HG02588 (cell line): ENCODE results near the gene UGT1A4.

ENCODE experiments used
- ATAC-seq: cut with Tn5 transposase; IDR thresholded peaks from one replicate; pipeline ENCODE4 v1.9.1; 2021; ENCODE audit warnings: mild to moderate bottlenecking, moderate library complexity; ENCODE audit not compliant: unreplicated experiment

UGT1A4 gene

DNA sequence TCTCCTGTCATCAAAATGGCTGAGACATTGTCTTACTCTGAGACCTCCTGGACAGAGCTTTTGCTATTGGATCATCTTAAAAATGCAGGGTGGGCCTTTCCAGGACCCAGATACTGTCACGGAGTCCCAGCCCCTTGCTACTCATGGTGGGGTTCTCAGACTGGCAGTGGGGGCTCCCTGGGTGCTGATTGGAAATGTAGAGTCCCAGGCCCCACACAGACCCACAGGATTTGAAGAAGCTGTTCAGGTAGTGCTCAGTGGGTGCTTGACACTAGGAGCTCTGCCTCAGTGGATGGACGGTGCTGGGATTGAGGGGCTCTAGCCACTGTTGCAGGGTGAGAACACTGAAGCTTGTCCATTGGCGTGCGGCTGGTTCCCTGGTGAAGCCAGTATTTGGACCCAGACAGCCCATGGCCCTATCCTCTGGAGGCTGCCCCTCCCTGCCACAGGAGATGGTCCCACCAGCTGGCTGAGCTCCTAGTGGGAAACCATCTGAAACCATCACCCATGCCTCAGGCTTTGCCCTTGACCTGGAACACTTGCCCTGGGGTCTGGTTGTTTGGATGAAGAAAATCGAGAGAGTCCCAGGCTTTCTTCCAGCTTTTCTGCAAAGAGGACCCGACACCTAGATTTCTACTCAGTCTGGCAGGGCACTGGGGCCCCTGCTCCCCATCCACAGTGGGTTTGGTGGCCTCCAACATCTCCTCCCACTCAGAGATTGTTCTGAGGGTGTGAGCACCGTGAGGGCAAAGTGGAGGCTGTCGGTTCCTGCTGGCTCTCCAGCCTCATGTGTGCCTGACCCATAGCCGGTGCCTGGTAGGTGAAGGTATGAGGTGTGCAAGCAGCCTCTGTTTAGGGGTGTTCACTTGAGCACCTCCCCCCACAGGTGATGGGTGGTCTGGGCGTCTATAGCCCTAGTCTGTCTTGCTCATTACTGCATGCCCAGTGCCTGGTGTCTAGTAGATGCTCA, 89.7 kb downstream of the UGT1A4 start:
- no peak for ATAC-seq

DNA sequence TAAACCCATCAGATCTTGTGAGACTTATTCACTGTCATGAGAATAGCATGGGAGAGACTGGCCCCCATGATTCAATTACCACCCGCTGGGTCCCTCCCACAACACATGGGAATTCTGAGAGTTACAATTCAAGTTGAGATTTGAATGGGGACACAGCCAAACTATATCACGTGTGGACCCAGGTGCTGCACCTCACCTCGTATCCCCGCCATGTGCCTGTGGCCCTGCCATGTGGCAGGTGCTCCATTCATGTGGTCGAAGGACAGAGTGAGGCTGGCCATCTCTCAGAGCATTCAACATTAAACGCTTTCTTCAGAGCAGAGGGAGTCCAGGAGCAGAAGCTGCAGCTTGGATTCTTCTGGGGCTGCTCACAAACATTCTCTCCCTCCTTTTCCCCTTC, 91.8 kb downstream of the UGT1A4 start:
- ATAC-seq: no peak

DNA sequence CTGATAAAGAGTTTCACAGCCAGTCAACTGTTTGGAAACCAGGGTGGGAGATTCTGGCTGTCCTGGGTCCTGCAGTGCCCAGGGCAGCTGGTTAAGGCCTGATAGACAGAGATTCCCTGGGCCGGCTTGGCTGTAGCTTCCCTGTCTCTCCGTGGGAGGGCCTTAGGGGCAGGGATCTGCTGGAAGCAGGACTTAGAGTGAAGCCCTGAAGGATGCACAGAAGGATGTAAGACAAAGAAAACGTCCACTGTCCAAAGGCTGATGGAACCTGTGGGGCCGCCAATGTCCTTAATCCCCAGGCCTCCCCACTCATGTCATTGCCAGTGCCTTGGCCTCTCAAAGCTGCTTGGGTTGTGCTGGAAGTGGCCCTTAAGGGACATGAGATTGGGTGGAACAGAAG, 92.6 kb downstream of the UGT1A4 start:
- no peak for ATAC-seq

DNA sequence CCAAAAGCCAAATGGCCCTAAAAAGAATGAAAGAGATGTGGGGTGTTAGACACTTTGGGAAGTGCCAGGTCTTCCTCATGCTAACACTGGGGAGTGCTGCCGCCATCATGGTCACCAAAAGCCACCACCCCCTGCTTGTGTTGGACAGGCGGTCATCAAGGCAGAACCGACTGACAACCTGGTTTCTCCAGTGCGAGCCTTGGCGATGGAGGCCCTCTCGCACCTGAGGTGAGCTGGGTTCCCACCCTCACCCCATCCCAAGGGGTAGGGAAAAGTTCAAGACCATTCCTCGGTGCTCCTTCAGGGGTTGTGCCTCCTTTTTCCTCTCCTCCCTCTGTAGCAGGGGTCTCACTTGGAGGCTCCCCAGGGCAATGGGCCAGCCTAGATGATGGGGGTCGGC, 93.2 kb downstream of the UGT1A4 start:
- no peak for ATAC-seq

DNA sequence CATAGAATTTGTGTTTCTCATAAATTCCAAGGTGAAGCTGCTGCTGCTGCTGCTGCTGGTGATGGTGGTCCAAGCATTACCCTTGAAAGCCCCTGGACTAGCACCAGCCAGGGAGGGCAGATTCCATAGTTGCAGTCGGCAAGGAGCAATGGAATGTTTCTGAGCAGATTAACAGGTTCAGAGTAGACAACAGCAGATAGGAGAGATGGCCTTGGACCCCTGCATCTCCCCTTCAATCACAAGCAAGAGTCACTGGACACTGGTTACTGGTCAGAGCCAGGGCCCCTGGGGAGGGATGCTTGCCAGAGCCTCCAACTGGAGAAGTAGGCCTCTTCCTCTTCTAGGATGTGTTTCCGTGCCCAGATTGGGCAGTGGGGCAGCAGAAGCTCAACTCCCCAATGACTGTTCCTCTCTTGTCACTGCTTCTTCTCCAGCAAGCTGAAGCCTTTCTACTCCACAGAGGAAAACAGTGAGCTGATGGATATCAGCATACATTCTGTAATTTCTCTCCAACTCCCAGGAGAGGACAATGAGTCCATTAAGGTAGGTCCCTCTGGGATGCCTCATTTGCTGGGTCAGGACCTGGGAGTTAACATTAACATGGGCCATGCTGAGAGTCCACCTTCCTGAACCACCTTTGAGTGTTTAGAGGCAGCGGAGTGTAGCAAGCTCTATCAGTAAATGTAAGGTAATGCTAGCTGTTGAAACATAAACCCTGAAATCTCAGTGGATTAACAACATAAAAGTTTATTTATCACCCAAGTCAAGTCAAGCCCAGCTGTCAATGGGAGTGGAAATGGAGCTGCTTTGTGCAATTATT, 94.9 kb downstream of the UGT1A4 start:
- ATAC-seq: no peak

DNA sequence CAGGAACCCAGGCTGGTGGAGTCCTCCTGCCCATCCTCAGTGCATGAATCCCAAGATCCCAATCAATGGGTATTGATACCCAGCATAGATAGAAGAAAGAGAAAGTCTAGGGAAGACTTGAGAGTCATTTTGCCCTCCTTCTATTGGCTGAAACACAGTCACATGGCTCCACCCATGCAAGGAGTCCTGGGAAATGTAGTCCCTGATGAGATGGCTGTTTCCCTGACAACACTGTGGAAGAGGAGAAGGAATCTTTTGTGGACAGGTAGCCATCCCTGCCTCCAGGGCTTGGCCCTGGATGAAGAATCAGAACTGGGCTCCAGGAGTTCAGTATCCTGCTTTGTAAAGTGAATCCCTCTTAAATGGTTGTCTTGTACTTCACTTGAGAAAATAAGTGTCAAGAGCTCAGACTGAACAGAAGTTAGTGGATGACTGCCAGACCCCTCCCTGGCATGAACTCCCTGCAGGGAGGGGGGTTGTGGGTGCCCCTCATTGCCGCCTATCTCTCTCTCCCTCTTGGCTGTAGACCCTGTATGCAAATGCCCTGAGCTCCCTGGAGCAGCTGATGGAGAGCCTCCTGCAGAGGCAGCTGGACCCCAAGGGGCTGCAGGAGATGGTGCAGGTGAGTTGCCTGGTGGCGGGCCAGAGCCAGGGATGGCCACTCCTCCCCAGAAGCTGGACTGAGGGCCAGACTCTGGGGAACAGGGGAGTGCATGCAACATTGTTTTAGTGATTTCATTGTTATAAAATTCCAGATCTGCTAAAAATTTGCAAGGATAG, 95.7 kb downstream of the UGT1A4 start:
- ATAC-seq: no peak

DNA sequence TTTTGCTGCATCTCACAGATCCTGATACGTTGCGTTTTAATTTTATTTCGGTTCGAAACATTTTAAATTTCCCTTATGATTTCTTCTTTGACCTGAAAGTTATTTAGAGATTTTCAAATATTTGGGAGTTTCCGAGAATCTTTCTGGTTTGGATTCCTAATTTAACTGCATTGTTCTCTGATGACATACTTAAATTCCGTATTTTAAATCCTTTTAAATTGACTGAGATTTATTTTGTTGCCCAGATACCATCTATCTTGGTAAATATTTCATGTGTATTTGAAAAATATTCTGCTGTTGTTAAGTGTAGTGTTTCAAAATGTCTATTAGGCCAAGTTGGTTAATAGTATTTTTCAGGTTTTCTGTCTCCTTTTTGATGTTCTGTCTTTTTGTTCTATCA, 97.3 kb downstream of the UGT1A4 start:
- ATAC-seq: no peak

DNA sequence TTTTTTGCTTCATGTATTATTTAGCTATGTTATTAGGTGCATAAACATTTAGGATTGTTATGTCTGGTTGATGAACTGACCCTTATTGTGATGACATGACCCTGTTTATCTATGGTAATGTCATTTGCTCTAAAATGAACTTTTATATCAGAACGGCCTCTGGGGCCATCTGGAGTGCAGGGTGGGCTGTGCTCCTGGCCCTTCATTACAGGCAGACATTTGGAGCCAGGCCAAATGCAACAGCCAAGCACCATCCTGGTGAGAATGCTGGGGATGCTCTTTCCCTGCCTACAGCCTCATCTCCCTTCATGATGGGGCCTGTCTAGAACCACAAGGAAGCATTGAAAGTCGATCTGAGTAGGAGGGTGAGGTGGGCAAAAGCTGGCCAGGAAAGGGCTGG, 97.8 kb downstream of the UGT1A4 start:
- no peak for ATAC-seq

DNA sequence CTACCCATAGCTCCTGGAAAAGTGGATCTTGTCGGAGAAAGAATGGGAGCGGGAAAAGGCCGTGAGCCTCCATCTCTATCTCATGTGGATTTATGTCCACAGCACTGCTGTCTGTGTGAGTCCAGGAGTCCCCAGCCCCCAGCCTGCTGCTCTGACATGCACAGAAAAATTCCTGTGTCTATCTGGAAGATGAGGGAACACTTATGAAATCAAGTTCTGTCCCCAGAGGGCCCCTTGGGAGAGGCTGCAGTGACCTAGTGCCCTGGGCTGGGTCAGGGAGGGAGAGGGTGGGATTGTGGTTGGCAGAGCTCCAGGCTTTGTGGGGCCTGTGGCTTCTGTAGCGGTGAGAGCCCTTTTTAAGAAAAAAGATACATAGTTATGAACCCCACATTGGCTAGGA, 98.2 kb downstream of the UGT1A4 start:
- no peak for ATAC-seq

DNA sequence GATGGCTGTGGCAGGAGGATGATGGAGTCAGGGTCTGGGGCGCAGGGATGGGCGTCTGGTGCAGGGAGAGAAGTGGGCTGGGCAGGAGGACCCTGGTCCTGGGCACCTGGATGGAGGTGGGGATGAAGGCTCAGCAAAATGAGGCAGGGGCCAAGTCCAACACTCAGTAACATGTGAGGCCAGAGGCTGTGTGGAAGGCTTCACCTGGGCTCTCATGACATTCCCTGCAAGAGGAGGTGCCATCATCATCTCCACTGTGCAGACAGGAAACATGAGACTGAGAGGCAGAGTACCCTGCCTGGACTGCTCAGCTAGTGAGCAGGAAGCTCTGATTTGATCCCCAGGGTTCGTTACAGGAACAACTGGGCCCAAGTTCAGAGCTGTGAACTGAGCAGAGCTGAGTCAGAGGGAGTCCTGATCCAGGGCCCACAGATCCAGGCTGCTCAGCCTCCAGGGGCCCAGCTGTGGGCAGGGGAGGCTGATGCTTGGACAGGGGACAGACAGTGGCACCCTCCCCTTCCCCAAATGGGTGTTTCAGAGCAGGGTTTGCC, 98.9 kb downstream of the UGT1A4 start:
- no peak for ATAC-seq

DNA sequence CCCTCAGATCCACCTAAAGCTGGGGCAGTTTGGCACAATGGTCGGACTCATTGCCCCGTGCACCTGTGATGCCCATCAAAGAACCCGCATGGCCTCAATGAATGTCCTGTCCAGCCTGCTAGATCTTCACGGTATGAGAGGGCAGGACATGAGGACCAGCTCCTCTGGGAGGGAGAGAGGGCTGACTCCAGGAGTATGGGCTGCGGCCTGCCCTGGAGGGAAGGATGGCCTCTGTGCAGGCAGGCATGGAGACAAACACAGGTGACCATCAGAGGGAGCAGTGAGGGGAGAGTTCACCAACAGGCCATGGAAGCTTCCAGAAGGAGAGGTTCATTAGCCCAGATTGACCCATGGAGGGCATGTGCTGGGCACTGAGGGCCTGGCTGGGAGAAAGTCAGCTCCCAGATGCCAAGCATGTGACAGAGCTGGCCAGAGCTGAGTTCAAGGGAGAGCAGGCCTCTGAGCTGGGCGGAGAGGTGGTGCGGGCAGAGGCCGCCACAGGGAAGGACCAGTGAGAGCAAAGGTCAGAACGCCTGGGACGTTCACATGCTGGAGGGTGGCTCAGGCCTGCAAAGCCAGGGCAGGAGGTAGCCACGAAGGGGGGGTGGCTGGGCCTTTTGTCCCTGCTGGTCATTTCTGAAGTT, 99.6 kb downstream of the UGT1A4 start:
- ATAC-seq: no peak

DNA sequence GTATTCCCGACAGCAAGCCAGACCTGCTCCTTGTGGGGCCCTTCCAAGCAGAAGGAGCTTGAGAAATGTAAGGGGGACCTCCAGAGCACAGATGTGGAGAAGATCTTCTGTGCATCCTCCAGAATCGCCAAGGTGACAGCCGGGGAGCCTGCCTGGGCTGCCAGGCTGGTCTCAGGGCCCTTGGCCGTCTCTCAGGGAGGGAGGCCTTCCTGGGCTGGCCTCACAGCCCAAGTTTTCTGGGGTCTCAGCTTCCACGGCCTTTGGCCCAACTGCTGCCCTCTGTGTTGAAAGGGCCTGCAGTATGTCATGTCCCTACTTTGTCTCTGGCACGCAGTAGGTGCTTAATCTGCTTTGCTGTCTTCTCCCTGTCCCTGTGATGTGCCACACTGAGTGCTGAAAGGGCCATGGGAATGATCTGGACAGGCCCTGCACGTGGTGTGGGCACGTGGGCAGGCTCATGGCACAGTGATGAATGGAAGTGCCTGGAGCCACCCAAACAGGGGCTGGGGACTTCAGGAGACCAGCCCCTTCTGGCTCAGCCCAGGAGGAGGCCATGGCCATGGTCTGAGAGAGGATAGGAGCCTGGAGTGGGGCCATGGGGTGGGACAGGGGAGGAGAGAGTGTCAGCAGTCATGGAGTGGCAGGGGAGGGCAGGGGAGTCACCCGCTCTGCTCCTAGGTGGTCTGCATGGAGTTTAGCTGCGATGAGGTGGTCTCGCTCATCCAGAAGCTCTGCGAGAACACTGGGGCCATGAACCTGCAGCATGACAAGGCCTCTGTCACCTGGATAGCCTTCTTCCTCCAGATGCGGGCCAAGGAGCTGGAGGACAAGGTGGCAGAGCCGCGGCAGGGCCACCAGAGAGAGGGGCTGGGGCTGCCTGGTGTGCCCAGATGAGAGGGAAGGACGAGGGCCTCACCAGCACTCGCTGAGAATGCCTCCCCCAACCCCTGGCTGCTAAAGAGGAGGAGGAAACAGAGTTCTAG, 100.4 kb downstream of the UGT1A4 start:
- ATAC-seq: no peak

DNA sequence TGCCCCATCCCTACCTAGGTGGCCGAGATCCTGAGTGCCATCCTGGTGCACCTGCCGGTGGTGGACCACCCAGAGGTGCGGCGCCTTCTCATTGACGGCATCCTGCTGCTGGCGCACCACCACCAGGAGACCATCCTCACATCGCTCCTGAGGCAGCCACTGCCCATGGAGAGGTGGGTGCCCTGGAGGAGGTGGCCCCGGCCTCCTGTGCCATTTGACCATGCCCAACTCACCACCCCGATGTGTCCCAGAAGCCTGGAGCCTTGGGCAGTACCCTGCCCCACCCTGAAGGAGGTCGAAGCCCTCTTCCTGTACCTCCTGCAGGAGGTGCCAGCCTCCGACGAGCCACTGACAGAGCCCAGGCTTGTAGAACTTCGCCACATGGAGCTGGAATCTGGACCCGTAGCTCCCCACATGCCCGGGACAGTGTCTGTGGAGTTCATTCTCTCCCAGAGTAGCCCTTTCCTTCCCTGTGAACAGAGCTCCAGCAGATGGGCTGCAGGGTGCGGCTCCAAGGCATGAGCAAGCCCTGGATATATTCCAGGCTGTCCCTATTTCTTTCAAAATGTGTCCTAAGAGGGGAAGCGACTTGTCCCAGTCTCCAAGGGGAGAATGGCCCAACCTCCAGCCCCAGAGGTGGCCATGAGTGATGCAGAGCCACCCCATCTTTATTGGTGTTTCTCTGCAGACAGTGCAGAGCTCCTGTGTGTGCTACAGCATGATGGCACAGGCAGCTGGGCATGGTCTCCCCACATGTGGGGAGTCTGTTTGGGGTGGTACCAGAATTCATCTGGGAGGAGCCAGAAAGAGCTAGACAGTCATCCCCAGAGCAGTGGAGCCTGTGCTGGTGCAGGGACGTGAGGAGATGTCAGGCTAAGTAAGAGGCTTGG, 101.6 kb downstream of the UGT1A4 start:
- ATAC-seq: no peak

DNA sequence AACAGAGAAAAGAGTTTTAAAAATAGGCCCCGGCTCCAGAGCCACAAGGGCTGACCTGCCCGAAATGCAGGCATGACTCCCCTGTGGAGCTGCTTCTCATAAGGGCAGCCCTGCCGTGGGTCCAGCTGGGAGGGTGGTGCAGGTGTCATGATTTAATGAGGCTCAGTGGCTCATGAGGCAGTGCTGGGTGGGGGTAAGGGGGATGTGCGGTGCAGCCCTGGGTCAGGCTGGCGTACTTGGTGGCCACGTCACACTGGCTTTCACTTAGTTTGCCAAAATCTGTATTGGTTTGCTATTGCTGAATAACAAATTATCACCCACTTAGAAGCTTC, 102.2 kb downstream of the UGT1A4 start:
- no peak for ATAC-seq

DNA sequence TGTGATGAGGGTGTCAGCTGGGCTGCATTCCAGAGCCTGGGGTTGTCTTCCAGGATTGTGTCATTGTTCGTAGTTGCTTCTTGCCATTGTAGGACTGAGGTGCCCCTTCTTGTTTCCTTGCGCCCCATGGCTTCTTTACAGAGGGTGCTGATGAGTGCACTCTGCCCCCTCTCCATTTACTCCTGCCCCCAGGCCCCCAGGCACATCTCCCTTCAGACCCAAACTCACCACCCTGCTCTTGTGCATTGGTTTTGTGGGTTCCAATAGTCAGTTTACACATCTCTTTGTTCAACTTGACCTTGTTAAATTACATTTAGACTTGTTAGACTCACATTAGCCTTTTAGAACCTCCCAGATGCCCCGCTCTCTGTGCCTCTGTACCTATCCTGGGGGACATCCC, 102.7 kb downstream of the UGT1A4 start:
- ATAC-seq: no peak

DNA sequence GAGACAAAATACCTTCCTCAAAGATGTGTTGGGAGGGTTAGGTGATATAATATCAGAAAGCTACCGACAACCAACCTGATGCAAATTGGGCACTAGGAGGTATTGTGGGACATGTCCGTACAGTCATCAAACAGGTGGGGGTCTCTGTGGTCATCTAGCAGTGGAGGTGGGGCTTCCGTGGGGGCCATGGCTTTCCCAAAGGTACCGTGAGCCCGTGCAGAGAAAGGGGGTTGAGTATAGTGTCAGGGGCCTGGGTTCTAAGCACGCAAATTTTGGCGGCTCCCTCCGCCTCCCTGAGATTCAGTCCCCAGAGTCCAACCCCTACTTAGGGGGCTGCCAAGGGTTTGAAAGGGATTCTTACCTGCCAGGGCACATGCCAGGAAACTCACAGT, 103.2 kb downstream of the UGT1A4 start:
- ATAC-seq: no peak

DNA sequence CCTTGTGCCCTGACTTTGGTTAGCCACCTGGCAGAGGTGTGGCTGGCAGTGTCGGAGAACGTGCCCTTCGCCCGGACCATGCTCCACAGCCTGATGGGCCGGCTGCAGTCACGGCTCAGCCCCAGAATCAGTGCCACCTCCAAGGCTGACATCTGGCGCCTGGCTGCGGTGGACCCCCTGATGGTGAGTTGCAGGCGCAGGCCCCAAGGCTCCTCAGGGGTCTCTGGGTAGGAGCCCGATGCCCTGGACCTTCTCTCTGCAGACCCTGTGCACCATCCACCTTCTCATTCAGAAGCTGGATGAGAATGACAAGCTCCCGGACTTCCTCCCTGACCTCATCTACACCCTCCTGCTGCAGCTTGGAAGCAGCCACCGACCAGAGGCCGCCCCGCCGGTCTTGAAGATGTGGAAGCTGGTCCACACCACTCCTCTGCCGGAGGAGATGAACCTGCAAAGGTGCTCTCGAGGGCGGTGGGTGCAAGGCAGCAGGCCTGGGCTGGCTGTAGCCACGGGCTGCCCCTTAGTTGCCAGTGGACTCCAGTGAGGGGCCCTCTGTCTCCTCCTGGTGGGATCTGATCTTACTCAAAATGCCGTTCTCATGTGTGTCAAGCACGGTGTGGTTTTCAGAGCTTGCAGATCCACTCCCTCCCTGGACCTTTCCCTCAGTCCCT, 103.7 kb downstream of the UGT1A4 start:
- no peak for ATAC-seq
